IMR-90 (cell line): ENCODE results near the gene PAK4. TPM values are rescaled to one million over a fixed set of nuclear protein-coding genes. Genes with fewer than 3 reads are reported as not detected.

ENCODE experiments used
- ATAC-seq: fragments of 200-7000 bp; cut with Tn5 transposase; 2 replicates; pipeline ENCODE4 v1.9.1; 2020; ENCODE audit warnings: low read depth, mild to moderate bottlenecking, moderate library complexity
- BruUV-seq: library from RNA; stranded (reverse); fragments of 400-500 nt; replicated peaks from 2 replicates; lab custom pipeline; 2021; lab: Mats Ljungman, UMichigan
- CTCF ChIA-PET: fragments of 300-600 bp; formaldehyde crosslinking; extraction: SDS; loops from one replicate; lab custom pipeline; 2021; ENCODE audit warnings: antibody characterized with exemption; lab: Yijun Ruan, JAX
- POLR2A ChIA-PET: fragments of 300-600 bp; sonication (Branson Sonifier 250); formaldehyde crosslinking; loops from one replicate; lab custom pipeline; 2022; ENCODE audit warnings: antibody characterized with exemption; ENCODE audit not compliant: unreplicated experiment; lab: Charles Lee
- DNase-seq: peaks from one replicate; pipeline ENCODE4 v3.0.0; 2013
- H2AFZ ChIP-seq: replicated peaks from 2 replicates; pipeline ENCODE3; 2013; ENCODE audit warnings: low read length, mild to moderate bottlenecking; ENCODE audit not compliant: poor library complexity
- H2AK5ac ChIP-seq: 2 replicates; pipeline ENCODE4 v1.6.1; 2013; ENCODE audit warnings: low read depth, low read length, inconsistent platforms
- H2AK9ac ChIP-seq: replicated peaks from 2 replicates; pipeline ENCODE3; 2013; ENCODE audit warnings: mild to moderate bottlenecking, low read depth, low read length, moderate library complexity; ENCODE audit not compliant: poor library complexity
- H2BK120ac ChIP-seq: 2 replicates; pipeline ENCODE4 v1.6.1; 2013; ENCODE audit warnings: low read depth, low read length, inconsistent platforms
- H2BK15ac ChIP-seq: 3 replicates; pipeline ENCODE4 v1.6.1; 2013; ENCODE audit warnings: low read depth, low read length, inconsistent platforms
- H2BK20ac ChIP-seq: 2 replicates; pipeline ENCODE4 v1.6.1; 2013; ENCODE audit warnings: low read depth, mild to moderate bottlenecking, inconsistent platforms, low read length, moderate library complexity
- H2BK5ac ChIP-seq: 2 replicates; pipeline ENCODE4 v1.6.1; 2013; ENCODE audit warnings: mild to moderate bottlenecking, low read depth, low read length, inconsistent platforms; ENCODE audit not compliant: poor library complexity, severe bottlenecking
- H3K14ac ChIP-seq: replicated peaks from 2 replicates; pipeline ENCODE4 v1.6.1; 2013; ENCODE audit warnings: low read depth, low read length, inconsistent platforms
- H3K18ac ChIP-seq: 2 replicates; pipeline ENCODE4 v1.6.1; 2013; ENCODE audit warnings: low read depth, low read length, control low read depth
- H3K23ac ChIP-seq: 2 replicates; pipeline ENCODE4 v1.6.1; 2013; ENCODE audit warnings: low read depth, low read length, inconsistent platforms
- H3K27ac ChIP-seq: 2 replicates; pipeline ENCODE4 v1.5.1; 2013; ENCODE audit warnings: mild to moderate bottlenecking, control low read depth, low read length; ENCODE audit not compliant: insufficient read depth
- H3K27me3 ChIP-seq: 2 replicates; pipeline ENCODE4 v1.6.1; 2013; ENCODE audit warnings: low read length; ENCODE audit not compliant: control insufficient read depth, insufficient read depth
- H3K36me3 ChIP-seq: 2 replicates; pipeline ENCODE4 v1.6.1; 2013; ENCODE audit warnings: low read length, mixed read lengths; ENCODE audit not compliant: control insufficient read depth, insufficient read depth
- H3K4ac ChIP-seq: 2 replicates; pipeline ENCODE4 v1.6.1; 2013; ENCODE audit warnings: low read depth, low read length, inconsistent platforms
- H3K4me1 ChIP-seq: 2 replicates; pipeline ENCODE4 v1.6.1; 2013; ENCODE audit warnings: low read length, mixed read lengths; ENCODE audit not compliant: control insufficient read depth, insufficient read depth
- H3K4me2 ChIP-seq: 2 replicates; pipeline ENCODE4 v1.6.1; 2013; ENCODE audit warnings: low read depth, mild to moderate bottlenecking, control low read depth, low read length, moderate library complexity
- H3K4me3 ChIP-seq: 2 replicates; pipeline ENCODE4 v1.5.1; 2013; ENCODE audit warnings: low read depth, mild to moderate bottlenecking, control low read depth, low read length, moderate library complexity; ENCODE audit not compliant: insufficient read depth
- H3K56ac ChIP-seq: 2 replicates; pipeline ENCODE4 v1.6.1; 2013; ENCODE audit warnings: low read length, inconsistent platforms; ENCODE audit not compliant: insufficient read depth; ENCODE audit errors: extremely low read depth
- H3K79me1 ChIP-seq, 2 experiments: 2 replicates each; pipeline ENCODE4 v1.6.1; 2013; ENCODE audit warnings: low read length in 2 of 2, inconsistent platforms in 1 of 2, low read depth in 1 of 2
- H3K9ac ChIP-seq: 2 replicates; pipeline ENCODE4 v1.6.1; 2013; ENCODE audit warnings: low read depth, low read length, control low read depth
- H3K9me1 ChIP-seq: 2 replicates; pipeline ENCODE4 v1.6.1; 2013; ENCODE audit warnings: low read length, inconsistent platforms; ENCODE audit not compliant: insufficient read depth
- H3K9me3 ChIP-seq: 2 replicates; pipeline ENCODE4 v1.6.1; 2013; ENCODE audit warnings: low read length; ENCODE audit not compliant: control insufficient read depth, insufficient read depth
- H4K20me1 ChIP-seq: 2 replicates; pipeline ENCODE4 v1.6.1; 2013; ENCODE audit warnings: low read length, inconsistent platforms; ENCODE audit not compliant: insufficient read depth
- H4K5ac ChIP-seq: 2 replicates; pipeline ENCODE4 v1.6.1; 2013; ENCODE audit warnings: mild to moderate bottlenecking, low read depth, low read length, control low read depth
- H4K8ac ChIP-seq, 2 experiments: 2 replicates each; pipeline ENCODE4 v1.6.1; 2013; ENCODE audit warnings: low read depth in 2 of 2, low read length in 2 of 2, control low read depth in 1 of 2, inconsistent platforms in 1 of 2
- H4K91ac ChIP-seq: 2 replicates; pipeline ENCODE4 v1.6.1; 2013; ENCODE audit warnings: low read depth, low read length, inconsistent platforms; ENCODE audit not compliant: insufficient read depth
- CEBPB ChIP-seq: IDR thresholded peaks from 2 replicates; pipeline ENCODE4 v1.6.1; 2012; ENCODE audit warnings: low read depth, low read length, improper control_type of control experiment
- CHD1 ChIP-seq: IDR thresholded peaks from 2 replicates; pipeline ENCODE4 v1.6.1; 2012; ENCODE audit warnings: low read depth, low read length, improper control_type of control experiment
- MAFK ChIP-seq: IDR thresholded peaks from 2 replicates; pipeline ENCODE4 v1.6.1; 2012; ENCODE audit warnings: low read depth, low read length, improper control_type of control experiment
- MAZ ChIP-seq: IDR thresholded peaks from 2 replicates; pipeline ENCODE4 v1.6.1; 2012; ENCODE audit warnings: low read depth, mild to moderate bottlenecking, low read length, improper control_type of control experiment, moderate library complexity, borderline replicate concordance
- MXI1 ChIP-seq: IDR thresholded peaks from 2 replicates; pipeline ENCODE4 v1.6.1; 2012; ENCODE audit warnings: low read depth, mild to moderate bottlenecking, low read length, moderate library complexity, borderline replicate concordance
- POLR2A ChIP-seq: IDR thresholded peaks from 2 replicates; pipeline ENCODE4 v1.6.1; 2012; ENCODE audit warnings: mild to moderate bottlenecking, low read depth, low read length
- RCOR1 ChIP-seq: IDR thresholded peaks from 2 replicates; pipeline ENCODE4 v1.6.1; 2012; ENCODE audit warnings: mild to moderate bottlenecking, low read length, improper control_type of control experiment; ENCODE audit not compliant: insufficient replicate concordance
- SMC3 ChIP-seq: fragments of 150-350 bp; IDR thresholded peaks from 2 replicates; pipeline ENCODE4 v1.6.1; 2016; ENCODE audit warnings: low read depth, mild to moderate bottlenecking, antibody characterized with exemption, low read length, moderate library complexity
- WGBS, 2 experiments: methylation state at CpG; one replicate each; pipeline versions ENCODE4 v1.1.5 to v1.1.7; 2013; ENCODE audit warnings: missing lambda C conversion rate in 2 of 2; ENCODE audit not compliant: insufficient read length in 1 of 2; ENCODE audit errors: extremely low coverage in 2 of 2; 5-methylcytosine and 5-hydroxymethylcytosine counted together
- dilution Hi-C: fragments of 300-500 bp; cut with HindIII; formaldehyde crosslinking; loops from one replicate; pipeline ENCODE4 v1.14.3; 2018; ENCODE audit warnings: low sequenced_read_pairs; ENCODE audit not compliant: unreplicated experiment
- in situ Hi-C: fragments of 300-500 bp; cut with MboI; formaldehyde crosslinking; loops from 3 replicates; pipeline ENCODE4 v1.14.3; 2019; ENCODE audit warnings: low sequenced_read_pairs, inconsistent platforms, mixed read lengths
- intact Hi-C: fragments of 100-400 bp; cut with micrococcal nuclease; formaldehyde crosslinking; loops from 2 replicates; pipeline ENCODE4 v1.10.0; 2022
- polyA plus RNA-seq, 3 experiments: library from polyadenylated mRNA; depleted of rRNA; stranded (reverse); fragments of >200 nt; gene quantifications; 2 replicates each; pipeline ENCODE4 v1.2.3, GENCODE V29; 2012; ENCODE audit warnings: low replicate concordance in 1 of 3
- total RNA-seq: library from RNA; depleted of rRNA; stranded (reverse); fragments of >200 nt; gene quantifications from 2 replicates; pipeline ENCODE4 v1.2.3, GENCODE V29; 2012
- TF ChIP-seq, protein P1 (sequence below): fragments of 150-350 bp; IDR thresholded peaks from 2 replicates; pipeline ENCODE4 v1.6.1; 2016; ENCODE audit warnings: low read depth, mild to moderate bottlenecking, low read length, moderate library complexity, borderline replicate concordance
- TF ChIP-seq, protein P2 (sequence below): fragments of 150-350 bp; IDR thresholded peaks from 2 replicates; pipeline ENCODE4 v1.6.1; 2017; ENCODE audit warnings: mild to moderate bottlenecking, antibody characterized with exemption, low read length, low read depth
- TF ChIP-seq, protein P3 (sequence below): conservative IDR thresholded peaks from 2 replicates; pipeline ENCODE4 v1.5.1; 2012; ENCODE audit warnings: mild to moderate bottlenecking, low read depth, low read length, improper control_type of control experiment

The PAK4 gene
- total and polyA plus RNA-seq, 2 of the 4 experiments (the other 2 are of a cell fraction), result 2.0 to 27.2 TPM

DNA sequence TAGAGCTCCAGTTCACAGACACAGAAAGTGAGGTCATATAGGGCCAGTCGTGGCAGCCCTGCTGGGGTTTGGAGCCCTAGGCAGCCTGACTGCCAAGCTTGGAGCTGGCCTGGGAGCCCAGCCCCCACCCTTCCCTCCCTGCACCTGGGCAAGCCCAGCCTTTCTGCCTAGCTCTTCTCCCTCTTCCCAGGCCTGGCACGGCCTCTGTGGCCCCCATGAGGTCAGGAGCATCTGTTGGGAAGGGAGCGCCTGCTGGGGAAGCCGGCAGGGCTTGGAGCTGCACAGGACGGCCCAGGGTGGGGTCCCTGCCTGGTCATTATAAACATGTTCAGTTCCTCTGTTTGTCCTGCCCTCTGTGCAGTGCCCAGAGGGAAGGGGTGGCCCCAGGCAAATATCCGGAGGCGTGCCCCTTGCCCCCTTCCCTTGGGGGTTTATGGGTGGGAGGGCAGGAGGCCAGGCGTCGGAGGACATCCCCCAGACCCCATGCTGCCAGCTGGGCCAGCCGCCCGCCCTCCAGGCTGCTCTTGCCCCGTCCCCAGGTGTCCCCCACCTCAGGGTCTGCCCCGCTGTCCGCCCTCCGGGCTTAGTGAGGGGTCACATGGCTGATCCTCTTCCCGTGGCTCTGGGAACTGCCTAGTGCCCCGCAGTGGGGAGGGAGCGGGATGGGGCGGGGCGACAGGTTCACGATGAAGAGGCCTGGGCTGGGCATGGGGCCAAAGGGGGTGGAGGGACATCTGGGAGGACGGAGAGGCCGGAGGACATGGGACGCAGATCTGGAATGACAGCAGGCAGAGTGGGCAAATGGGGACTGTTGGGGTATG, 41.2 kb downstream of the PAK4 start:
- dilution Hi-C loops, result no loop called here
- H3K9ac ChIP-seq, result no peak overlapping the region
- TF ChIP-seq MXI1 (no peak), POLR2A (no peak), CEBPB (no peak), CHD1 (no peak), MAZ (no peak), SMC3 (no peak), MAFK (no peak), RCOR1 (no peak)
- TF ChIP-seq, protein P1, sequence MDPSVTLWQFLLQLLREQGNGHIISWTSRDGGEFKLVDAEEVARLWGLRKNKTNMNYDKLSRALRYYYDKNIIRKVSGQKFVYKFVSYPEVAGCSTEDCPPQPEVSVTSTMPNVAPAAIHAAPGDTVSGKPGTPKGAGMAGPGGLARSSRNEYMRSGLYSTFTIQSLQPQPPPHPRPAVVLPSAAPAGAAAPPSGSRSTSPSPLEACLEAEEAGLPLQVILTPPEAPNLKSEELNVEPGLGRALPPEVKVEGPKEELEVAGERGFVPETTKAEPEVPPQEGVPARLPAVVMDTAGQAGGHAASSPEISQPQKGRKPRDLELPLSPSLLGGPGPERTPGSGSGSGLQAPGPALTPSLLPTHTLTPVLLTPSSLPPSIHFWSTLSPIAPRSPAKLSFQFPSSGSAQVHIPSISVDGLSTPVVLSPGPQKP, result no peak
- TF ChIP-seq, protein P2, sequence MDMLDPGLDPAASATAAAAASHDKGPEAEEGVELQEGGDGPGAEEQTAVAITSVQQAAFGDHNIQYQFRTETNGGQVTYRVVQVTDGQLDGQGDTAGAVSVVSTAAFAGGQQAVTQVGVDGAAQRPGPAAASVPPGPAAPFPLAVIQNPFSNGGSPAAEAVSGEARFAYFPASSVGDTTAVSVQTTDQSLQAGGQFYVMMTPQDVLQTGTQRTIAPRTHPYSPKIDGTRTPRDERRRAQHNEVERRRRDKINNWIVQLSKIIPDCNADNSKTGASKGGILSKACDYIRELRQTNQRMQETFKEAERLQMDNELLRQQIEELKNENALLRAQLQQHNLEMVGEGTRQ, result no peak
- TF ChIP-seq, protein P3, sequence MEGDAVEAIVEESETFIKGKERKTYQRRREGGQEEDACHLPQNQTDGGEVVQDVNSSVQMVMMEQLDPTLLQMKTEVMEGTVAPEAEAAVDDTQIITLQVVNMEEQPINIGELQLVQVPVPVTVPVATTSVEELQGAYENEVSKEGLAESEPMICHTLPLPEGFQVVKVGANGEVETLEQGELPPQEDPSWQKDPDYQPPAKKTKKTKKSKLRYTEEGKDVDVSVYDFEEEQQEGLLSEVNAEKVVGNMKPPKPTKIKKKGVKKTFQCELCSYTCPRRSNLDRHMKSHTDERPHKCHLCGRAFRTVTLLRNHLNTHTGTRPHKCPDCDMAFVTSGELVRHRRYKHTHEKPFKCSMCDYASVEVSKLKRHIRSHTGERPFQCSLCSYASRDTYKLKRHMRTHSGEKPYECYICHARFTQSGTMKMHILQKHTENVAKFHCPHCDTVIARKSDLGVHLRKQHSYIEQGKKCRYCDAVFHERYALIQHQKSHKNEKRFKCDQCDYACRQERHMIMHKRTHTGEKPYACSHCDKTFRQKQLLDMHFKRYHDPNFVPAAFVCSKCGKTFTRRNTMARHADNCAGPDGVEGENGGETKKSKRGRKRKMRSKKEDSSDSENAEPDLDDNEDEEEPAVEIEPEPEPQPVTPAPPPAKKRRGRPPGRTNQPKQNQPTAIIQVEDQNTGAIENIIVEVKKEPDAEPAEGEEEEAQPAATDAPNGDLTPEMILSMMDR, result no peak
- intact Hi-C loops, result no loop called here
- no peaks in the 10 kb centered on the region for H3K9me3 ChIP-seq
- no peak overlapping the region for H3K23ac ChIP-seq
- no peak overlapping the region for H4K5ac ChIP-seq
- H3K14ac ChIP-seq, result no peak overlapping the region
- no peak overlapping the region for H2BK120ac ChIP-seq
- H3K79me1 ChIP-seq, result peaks cover 14 to 52% of the 10 kb centered on the region in 2 experiments
- H3K4ac ChIP-seq, result no peak overlapping the region
- H2BK20ac ChIP-seq, result no peak overlapping the region
- H3K4me3 ChIP-seq, result no peak overlapping the region
- H3K18ac ChIP-seq, result no peak overlapping the region
- H3K4me2 ChIP-seq, result no peak overlapping the region
- H2AK5ac ChIP-seq, result no peak overlapping the region; the same call in 1 of the 2 replicates
- no peak overlapping the region for H4K8ac ChIP-seq
- in situ Hi-C loops, result no loop called here
- no peak overlapping the region for H3K27ac ChIP-seq
- no peak for ATAC-seq
- H2BK5ac ChIP-seq, result no peak overlapping the region
- H2BK15ac ChIP-seq, result no peak overlapping the region
- DNase-seq, result no peak
- POLR2A ChIA-PET, result no interaction called here
- peaks cover 6% of the 10 kb centered on the region; the same call in 1 of the 2 replicates for H3K9me1 ChIP-seq
- no peak overlapping the region for H3K56ac ChIP-seq
- peaks cover 21% of the 10 kb centered on the region for H3K36me3 ChIP-seq
- WGBS, 2 experiments, result 65% methylated on average over 8 of the region's 24 CpGs; no CpG with 5 or more reads in 1 of the 2 experiments
- H3K27me3 ChIP-seq, result no peaks in the 10 kb centered on the region
- H3K4me1 ChIP-seq, result no peaks in the 10 kb centered on the region
- H4K91ac ChIP-seq, result no peak overlapping the region
- peak overlapping the region; percentile 28 for H2AK9ac ChIP-seq
- peaks cover 33% of the 10 kb centered on the region for H4K20me1 ChIP-seq
- peak overlapping the region; percentile 32 for H2AFZ ChIP-seq
- no TSS peak for BruUV-seq
- CTCF ChIA-PET, result interaction anchor here (0.6 kb wide), 1 partner anchor 10 kb away, joined by 3 read pairs; no protein-coding TSS in a partner anchor
